ENCODE data around the gene C10orf71. TPM values are rescaled to one million over a fixed set of nuclear protein-coding genes. Genes with fewer than 3 reads are reported as not detected.

The C10orf71 gene
- polyA plus RNA-seq, 2 of the 4 experiments (the other 2 are of a cell fraction) = not detected

GRCh38 chr10:49364747-49365146 is 65.8 kb downstream of the C10orf71 start:
- DNase-seq (ENCODE audit: low read depth in 1 of 2, low spot score in 1 of 2) (no peak), ATAC-seq (no peak), FAIRE-seq (no peak)
- 66% methylated on average over 8 of the region's 8 CpGs for WGBS (ENCODE audit: missing lambda C conversion rate)
- POLR2A ChIA-PET = no interaction called here
- no peak overlapping the region for H3K27ac ChIP-seq
- TF ChIP-seq JUN (IDR thresholded peaks at IDR 0.05) (no peak), CEBPB (IDR thresholded peaks at IDR 0.05) (no peak), NPAS2 (CRISPR knock-in tag; IDR thresholded peaks at IDR 0.05; ENCODE audit: borderline replicate concordance) (no peak), TFCP2L1 (CRISPR knock-in tag; IDR thresholded peaks at IDR 0.05) (no peak), MYC (IDR thresholded peaks at IDR 0.05; ENCODE audit: borderline replicate concordance, low read length) (no peak), EHMT2 (IDR thresholded peaks at IDR 0.05; ENCODE audit: low read depth) (no peak), CHD4 (IDR thresholded peaks at IDR 0.05; ENCODE audit: borderline replicate concordance) (no peak), KDM5A (IDR thresholded peaks at IDR 0.05) (no peak), ZNF302 (CRISPR knock-in tag; IDR thresholded peaks at IDR 0.05) (no peak), GATA3 (IDR thresholded peaks at IDR 0.05; ENCODE audit: borderline replicate concordance) (no peak), PHF8 (IDR thresholded peaks at IDR 0.05; ENCODE audit: borderline replicate concordance, low read depth) (no peak), HOXB5 (CRISPR knock-in tag; IDR thresholded peaks at IDR 0.05) (no peak), FOSB (CRISPR knock-in tag; IDR thresholded peaks at IDR 0.05) (no peak), NR3C1 (IDR thresholded peaks at IDR 0.05) (no peak), HDAC2 (IDR thresholded peaks at IDR 0.05) (no peak), RARB (CRISPR knock-in tag; IDR thresholded peaks at IDR 0.05) (no peak)
- TF ChIP-seq, protein P1, sequence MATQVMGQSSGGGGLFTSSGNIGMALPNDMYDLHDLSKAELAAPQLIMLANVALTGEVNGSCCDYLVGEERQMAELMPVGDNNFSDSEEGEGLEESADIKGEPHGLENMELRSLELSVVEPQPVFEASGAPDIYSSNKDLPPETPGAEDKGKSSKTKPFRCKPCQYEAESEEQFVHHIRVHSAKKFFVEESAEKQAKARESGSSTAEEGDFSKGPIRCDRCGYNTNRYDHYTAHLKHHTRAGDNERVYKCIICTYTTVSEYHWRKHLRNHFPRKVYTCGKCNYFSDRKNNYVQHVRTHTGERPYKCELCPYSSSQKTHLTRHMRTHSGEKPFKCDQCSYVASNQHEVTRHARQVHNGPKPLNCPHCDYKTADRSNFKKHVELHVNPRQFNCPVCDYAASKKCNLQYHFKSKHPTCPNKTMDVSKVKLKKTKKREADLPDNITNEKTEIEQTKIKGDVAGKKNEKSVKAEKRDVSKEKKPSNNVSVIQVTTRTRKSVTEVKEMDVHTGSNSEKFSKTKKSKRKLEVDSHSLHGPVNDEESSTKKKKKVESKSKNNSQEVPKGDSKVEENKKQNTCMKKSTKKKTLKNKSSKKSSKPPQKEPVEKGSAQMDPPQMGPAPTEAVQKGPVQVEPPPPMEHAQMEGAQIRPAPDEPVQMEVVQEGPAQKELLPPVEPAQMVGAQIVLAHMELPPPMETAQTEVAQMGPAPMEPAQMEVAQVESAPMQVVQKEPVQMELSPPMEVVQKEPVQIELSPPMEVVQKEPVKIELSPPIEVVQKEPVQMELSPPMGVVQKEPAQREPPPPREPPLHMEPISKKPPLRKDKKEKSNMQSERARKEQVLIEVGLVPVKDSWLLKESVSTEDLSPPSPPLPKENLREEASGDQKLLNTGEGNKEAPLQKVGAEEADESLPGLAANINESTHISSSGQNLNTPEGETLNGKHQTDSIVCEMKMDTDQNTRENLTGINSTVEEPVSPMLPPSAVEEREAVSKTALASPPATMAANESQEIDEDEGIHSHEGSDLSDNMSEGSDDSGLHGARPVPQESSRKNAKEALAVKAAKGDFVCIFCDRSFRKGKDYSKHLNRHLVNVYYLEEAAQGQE (IDR thresholded peaks at IDR 0.05) = no peak
- H3K4me3 ChIP-seq = no peak overlapping the region
- no peaks in the 10 kb centered on the region for H3K4me1 ChIP-seq
- CTCF ChIA-PET = interaction anchor here (0.7 kb wide), 1 partner anchor 426 kb away, joined by 3 read pairs; no protein-coding TSS in a partner anchor
- H3K9me3 ChIP-seq = no peaks in the 10 kb centered on the region
- H3K4me2 ChIP-seq = no peak overlapping the region

- FAIRE-seq (no peak), DNase-seq (ENCODE audit: low read depth in 1 of 2, low spot score in 1 of 2) (no peak), ATAC-seq (no peak)
- Histone ChIP-seq H3K4me1 (no peaks in the 10 kb centered on the region), H3K27ac (no peak overlapping the region), H3K4me3 (no peak overlapping the region), H3K9me3 (no peaks in the 10 kb centered on the region), H3K4me2 (no peak overlapping the region)
- no peak for TF ChIP-seq HES2 (IDR thresholded peaks at IDR 0.05)
- TF ChIP-seq RARB (CRISPR knock-in tag; IDR thresholded peaks at IDR 0.05) = no peak
- TF ChIP-seq HOXB13 (CRISPR knock-in tag; IDR thresholded peaks at IDR 0.05; ENCODE audit: low read depth) = no peak
- no peak for TF ChIP-seq ELK1 (IDR thresholded peaks at IDR 0.05; ENCODE audit: low read depth, low read length)
- no peak for TF ChIP-seq HOXA7 (CRISPR knock-in tag; IDR thresholded peaks at IDR 0.05)
- TF ChIP-seq GATA3 (IDR thresholded peaks at IDR 0.05; ENCODE audit: borderline replicate concordance) = no peak
- TF ChIP-seq, protein P2, sequence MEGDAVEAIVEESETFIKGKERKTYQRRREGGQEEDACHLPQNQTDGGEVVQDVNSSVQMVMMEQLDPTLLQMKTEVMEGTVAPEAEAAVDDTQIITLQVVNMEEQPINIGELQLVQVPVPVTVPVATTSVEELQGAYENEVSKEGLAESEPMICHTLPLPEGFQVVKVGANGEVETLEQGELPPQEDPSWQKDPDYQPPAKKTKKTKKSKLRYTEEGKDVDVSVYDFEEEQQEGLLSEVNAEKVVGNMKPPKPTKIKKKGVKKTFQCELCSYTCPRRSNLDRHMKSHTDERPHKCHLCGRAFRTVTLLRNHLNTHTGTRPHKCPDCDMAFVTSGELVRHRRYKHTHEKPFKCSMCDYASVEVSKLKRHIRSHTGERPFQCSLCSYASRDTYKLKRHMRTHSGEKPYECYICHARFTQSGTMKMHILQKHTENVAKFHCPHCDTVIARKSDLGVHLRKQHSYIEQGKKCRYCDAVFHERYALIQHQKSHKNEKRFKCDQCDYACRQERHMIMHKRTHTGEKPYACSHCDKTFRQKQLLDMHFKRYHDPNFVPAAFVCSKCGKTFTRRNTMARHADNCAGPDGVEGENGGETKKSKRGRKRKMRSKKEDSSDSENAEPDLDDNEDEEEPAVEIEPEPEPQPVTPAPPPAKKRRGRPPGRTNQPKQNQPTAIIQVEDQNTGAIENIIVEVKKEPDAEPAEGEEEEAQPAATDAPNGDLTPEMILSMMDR (IDR thresholded peaks at IDR 0.05) = no peak
- no peak for TF ChIP-seq FOSL2 (IDR thresholded peaks at IDR 0.05)
- no peak for TF ChIP-seq FOSL2 (CRISPR knock-in tag; IDR thresholded peaks at IDR 0.05)
- no peak for TF ChIP-seq JUN (IDR thresholded peaks at IDR 0.05)
- no peak for TF ChIP-seq TP53 (CRISPR knock-in tag; IDR thresholded peaks at IDR 0.05)
- no peak for TF ChIP-seq KDM5A (IDR thresholded peaks at IDR 0.05)
- TF ChIP-seq MYC (IDR thresholded peaks at IDR 0.05; ENCODE audit: borderline replicate concordance, low read length) = no peak
- TF ChIP-seq CHD4 (IDR thresholded peaks at IDR 0.05; ENCODE audit: borderline replicate concordance) = no peak
- TF ChIP-seq SMC3 (IDR thresholded peaks at IDR 0.05) = no peak
- TF ChIP-seq SREBF2 (IDR thresholded peaks at IDR 0.05) = no peak
- TF ChIP-seq, protein P1 (IDR thresholded peaks at IDR 0.05) = no peak
- ChIA-PET POLR2A (no interaction called here), CTCF (interaction anchor here (0.7 kb wide), 1 partner anchor 427 kb away, joined by 3 read pairs; no protein-coding TSS in a partner anchor)
- 25% methylated on average over 3 of the region's 3 CpGs for WGBS (ENCODE audit: missing lambda C conversion rate)
Measured at GRCh38 chr10:49365275-49365674, 66.3 kb downstream of the C10orf71 start.

Data from A549 (cell line).